Activated CD4-positive, alpha-beta T cell treated with anti-CD3 and anti-CD28 coated beads, Interleukin-2, amount 50 U/mL, for 48 hours (primary cell): ENCODE data around the gene THSD4.

Experiments
- DNase-seq, 2 experiments: peaks; one replicate each; pipeline ENCODE4 v3.0.0-alpha.2; 2020

THSD4 gene

DNA sequence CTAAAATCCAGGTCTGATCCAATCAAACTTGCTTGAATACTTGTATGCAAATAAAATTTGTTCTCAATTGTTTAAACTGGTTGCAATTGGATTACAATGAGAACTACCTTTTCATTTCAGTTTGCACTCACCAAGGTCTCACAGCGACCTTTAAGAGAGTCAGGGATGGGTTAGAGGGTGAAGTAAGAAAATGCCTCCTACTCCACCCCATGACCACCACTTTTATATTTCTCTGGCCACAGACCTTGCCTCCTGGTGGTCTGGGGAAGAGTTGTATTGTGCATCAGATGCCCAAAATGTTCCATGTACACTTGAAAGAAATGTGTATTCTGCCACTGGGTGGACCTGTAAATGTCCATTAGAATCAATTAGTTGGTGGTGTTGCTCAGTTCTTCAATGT, 16.4 kb upstream of the THSD4 start:
- no peak for DNase-seq

DNA sequence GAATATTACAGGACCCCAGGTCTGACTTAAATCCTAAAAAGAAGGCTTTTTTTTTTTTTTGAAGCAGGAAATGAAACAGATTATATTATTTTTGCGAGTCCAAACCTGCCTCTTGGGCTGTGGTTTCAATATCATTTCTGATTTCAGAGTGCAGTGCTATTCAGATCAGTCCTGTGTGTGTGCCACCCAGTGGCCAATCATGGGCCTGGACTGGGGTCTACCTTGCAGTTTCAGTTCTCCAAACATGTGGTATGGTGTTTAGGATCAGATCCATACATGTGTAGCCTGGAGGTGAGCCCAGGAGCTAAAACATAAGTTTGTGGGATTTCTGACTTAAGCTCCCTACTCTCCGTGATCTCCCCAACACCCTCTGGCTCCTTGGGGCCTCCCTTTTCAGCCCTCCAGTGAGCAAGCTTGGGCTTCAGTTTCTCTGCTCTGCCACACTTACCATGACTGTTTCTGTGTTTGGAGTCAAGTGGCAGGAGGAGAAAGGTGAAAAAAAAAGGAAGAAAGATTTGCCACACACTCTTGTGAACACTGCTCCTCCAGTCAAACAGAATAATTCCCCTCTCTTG, 12.1 kb upstream of the THSD4 start:
- no peak for DNase-seq

DNA sequence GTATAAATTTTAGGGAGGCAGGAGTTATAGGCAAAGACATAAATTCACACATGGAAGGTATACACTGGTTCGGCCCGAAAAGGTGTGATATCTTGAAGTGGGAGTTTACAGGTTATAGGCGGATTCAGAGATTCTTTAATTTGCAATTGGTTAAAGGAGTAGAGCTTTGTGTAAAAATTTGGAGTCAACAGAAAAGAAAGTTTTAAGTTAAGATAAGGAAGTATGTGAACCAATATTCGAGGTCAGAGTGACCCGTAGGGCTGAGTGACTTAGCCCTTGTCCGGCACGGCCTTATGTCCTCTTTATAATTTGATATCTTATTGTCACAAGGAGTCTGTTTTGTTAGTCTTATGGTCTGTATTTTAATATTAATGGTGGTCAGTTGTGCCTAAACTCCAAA, 10.6 kb upstream of the THSD4 start:
- no peak for DNase-seq

DNA sequence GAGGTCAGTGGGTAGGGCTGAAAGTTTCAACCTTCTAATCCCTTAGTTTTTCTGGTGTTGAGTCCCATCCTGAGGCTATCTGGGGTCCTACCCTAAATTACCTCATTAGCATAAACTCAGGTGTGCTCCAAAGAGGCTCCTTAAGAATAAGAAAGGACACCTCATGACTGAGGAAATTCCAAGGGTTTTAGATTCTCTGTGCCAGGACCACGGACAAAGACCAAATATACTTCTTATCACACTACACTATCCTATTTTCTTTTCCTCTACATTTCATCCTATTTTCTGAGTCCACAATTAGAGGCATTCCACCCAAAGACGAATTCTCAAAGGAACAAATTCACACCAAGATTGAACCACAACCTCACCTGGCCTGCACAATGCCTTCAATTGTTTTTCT, 9.8 kb upstream of the THSD4 start:
- DNase-seq, result no peak

DNA sequence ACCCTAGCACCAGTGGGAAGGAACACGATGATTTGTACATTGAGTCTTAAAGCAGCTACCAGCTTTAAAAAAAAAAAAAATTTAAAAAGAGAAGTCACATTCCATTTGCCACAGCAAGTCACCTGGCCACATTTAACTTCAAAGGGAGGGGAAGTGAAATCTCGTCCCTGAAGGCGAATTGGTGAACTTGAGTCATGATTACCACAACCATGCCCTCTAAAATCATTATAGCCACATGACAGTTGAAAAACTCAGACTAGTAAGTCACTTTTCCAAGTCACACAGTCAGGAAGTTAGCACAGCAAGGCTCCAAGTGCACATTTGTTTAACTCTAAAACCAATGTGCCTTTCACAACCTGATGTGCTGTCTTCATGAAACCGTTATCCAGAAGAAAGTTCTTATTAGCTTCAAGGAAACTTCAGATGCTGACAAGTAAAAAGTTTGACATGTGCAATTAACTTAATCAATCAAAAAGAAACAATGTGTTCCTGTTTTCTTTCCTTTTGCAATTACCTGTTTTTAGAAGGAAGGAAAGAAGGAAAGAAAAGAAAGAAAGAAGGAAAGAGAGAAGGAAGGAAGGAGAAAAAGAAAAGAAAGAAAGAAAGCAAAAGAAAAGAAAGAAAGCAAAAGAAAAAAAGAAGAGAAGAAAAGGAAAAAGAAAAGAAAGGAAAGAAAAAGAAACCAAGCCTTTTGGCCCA, 8.3 kb upstream of the THSD4 start:
- no peak for DNase-seq

DNA sequence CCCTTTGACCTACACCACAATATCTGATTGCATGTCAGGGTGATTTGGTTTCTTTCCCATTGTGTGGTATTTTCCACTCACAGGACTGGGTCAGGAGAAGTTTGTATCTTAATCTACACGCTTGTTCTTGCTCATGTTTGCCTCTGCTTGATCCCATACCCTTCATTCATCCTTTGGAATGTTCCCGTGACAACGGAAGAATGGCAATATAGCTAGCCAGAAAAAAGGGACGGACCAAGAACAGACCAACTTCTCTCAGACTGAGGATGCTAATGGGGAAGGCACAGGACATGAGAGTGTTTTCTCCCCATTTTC, 7.8 kb upstream of the THSD4 start:
- DNase-seq, result no peak

DNA sequence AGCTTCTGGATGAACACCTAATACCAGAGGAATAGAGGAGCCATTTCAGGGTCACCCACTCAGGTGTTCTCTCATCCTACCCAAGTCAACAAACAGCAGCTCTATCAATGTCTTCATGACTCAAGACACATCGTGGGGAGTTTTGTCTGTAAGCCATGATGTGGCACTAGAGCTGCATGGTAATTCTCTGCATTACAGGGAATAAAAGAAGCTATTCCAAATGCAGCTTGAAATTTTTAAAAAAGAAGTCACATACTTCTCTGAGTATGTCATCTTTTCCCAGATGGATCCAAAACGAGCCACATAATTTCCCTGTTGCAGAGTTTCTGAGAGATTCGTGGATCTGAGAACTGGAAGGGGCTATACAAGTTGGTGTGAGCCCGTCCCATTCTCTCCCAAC, 6.1 kb upstream of the THSD4 start:
- DNase-seq, result no peak

DNA sequence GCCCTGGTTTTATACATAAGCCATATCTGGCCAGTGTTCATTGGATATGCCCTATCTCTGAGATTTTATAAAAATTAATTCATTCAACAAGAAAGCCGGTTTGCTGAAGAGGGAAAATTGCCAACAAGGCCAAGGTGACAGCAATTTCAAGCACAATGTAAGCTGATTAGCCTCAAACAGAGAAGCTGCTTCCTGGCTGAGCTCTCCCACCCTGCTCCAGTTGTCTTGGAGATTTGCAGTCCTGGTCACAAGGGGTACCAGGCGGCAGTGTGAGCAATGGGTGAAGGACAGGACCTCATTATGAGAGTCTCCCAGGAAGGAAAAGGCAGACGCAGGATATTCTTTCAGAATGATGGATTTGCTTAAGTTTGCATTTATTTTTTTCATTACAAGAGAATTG, 5.4 kb upstream of the THSD4 start:
- no peak for DNase-seq

DNA sequence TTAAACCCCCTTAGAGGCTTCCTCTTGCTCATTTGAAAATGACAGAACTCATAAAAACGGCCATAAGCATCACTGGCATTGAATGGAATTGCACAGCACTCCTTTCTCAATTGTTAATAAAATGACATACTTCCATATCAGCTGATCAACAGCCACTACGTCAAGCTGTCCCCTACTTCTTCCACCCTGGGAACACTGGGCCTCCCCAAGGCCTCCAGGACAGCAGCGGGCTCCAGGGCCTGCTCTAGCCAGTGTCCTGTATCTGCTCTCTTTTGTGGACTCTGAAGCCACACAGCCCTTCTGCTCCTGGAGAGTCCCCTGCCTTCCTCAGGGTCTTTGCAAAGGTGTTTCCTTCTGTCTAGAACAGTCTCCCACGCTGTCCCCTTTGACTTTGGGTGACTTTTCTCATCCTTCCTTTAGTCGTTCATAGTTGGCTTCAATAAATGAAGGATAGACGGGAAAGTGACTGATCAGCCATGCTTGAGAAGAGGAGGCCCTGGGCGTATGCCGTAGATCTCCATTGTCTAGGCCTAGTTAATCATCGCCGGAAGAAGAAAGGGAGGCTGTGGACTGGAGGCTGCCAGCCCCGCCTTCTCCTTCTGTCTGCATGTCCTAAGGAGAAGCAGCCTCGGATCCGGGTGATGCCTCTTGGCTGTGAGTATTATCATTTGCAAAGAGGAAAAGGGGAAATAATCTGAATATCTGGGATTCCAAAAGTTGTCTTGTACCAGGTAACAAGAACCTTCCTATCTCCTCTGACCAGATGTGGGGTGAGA, 4.7 kb upstream of the THSD4 start:
- no peak for DNase-seq

DNA sequence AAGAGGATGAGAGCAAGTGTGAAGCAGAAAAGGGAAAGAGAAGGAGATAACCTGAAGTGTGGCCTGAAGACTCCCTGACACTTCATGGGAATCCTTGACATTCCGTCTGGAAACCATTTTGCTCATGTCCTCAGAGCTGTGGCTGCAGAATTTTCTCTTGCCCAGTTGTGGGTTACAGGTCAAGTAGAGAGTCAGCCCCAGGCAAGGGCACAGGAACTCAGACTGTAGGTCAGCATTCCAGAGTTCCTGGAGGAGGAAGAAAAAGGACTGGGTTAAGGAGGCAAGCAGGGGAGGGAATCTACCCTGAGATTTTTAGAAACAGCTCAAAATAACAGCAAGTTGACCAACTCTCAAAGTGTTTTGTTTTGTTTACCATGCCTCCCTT, 4.1 kb upstream of the THSD4 start:
- DNase-seq, result no peak

DNA sequence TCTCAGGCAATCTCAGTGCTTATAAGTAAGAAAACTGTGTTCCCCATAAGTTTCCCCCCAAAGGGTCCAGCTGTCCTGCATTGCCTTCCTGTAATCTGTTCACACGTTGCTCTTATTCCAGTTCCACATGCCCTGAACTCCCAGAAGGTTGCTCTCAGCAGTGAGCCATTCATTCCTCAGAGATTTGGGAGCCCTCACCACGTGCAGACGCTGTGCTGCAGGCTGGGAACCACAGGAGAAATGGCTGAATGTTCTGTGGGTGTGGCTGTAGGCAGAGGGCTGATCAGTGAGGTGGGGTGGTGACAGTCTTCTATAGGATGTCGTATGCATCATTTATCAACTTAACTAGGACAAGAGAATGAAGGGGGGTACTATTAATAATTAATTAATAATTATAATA, 3.3 kb upstream of the THSD4 start:
- DNase-seq, result no peak

DNA sequence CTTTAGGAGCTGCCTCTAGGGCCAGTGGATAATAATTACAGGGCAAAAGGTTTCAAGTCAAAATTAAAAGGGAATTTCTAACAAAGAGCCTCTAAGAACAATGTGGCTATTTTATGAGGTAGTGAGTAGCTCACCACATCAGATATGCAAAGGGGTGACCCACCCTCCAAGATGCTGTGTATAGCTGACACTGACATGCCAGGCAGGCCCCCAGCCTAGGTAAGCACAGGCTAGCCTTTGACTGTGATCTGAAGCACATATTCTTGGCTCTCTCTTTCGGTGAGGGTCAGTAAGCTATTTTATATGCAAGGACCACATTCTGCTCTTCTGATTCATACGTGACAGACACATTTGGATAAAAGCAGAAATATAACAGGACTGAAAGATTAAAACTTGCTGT, 2.8 kb upstream of the THSD4 start:
- DNase-seq, result no peak

DNA sequence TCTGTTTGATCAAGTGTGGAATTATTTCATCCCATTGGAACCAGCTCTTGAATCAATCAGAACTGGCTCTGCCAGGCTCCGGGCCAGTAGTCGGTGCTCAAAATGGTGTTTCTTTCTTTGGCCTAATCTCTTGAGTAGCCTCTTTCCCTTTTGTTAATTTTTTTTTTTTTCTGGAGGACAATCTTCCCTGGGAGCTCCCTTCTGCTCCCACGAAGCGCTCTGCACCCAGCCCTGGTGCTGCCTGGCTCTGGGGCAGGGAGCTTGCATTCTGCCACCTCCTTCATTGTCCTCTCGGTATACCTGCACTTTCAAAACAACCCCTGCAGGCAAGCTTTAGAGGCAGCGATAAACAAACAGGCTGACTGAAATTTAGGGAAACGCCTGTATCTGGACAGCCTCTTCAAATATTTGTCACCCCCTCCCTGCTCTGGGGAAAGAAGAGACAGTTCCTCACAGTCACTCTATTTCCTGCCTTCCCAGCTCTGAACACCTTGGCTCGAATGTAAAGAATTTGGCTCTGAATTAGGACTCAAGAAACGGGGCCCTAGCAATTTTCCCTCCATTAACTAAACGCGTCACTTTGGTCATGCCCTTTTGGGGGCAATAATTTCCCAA, 1.1 kb upstream of the THSD4 start:
- no peak for DNase-seq

DNA sequence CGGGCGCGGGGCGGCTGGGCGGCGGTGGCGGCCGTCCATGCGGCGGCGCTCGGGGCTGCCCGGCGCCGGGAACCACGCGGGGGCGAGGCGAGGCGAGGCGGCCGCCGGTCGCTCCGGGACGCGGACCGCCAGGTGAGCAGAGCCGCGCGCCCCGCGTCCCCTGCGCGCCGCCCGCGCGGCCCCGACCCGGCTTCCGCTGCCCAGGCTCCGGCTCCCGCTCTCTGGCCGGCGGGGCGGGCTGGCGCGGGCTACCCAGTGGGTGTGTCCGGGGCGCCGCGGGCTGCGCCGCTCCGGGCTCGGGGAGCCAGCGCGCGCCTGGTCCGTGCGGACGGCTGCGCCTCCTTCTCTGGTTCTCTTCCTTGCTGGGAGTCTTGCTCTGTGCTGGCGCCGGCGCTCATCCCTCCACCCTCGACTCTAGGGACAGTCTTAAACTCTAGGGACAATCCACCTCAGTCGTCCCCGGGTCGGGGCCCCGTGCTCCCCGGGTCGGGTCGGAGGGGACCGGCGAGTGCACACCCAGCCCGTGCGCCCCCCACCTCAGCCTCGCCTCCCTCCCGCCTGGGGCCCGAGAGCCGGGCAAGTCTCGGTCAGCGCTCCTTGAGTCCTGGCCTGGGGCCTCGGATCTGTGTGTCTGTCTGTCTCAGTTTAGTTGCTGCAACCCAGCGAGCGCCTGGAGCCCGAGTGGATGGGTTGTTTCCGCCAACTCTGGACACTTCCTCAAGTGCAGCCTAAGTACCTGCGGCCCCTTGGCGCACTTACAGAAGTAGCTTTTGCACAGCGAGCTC, 488 bp downstream of the THSD4 start:
- peak; percentile 4 to 10 for DNase-seq

DNA sequence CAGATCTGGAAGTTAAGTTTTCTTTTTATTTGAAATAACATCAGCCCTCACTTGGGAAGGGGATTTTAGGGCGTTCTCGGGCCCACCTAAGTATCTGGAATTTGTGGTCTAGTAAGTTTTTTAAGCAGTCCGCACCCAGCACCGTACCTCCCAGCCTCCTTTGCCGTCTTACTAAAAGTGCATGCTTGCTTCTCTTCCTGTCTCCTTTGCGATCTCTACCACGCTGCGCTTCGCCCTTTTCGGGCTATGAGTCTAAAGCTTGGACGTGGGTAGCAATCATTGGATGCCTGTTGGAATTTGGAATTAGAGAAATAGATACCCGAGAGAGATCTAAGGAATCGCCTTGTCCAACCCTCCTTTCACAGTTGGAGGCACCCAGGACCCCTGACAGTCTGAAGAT, 1.1 kb downstream of the THSD4 start:
- DNase-seq, result no peak

DNA sequence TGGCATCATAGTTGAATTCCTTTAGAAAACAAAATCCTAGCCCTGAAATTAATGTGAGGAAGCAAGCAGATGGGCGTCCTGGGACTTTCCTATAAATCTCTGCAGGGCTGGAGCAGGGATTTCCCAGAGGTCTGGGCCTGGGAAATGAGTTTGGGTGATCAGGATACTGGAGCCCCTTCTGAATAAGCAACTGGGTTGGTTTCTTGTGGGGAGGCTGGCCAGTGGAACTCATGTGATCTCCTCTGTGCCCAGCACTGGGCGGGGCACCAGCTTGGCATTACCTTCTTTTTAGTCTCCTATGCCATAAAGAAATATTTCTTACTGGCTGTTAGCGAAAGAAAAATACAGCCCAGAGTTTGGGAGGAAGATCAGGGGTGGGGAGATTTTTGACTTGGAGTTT, 1.7 kb downstream of the THSD4 start:
- no peak for DNase-seq

DNA sequence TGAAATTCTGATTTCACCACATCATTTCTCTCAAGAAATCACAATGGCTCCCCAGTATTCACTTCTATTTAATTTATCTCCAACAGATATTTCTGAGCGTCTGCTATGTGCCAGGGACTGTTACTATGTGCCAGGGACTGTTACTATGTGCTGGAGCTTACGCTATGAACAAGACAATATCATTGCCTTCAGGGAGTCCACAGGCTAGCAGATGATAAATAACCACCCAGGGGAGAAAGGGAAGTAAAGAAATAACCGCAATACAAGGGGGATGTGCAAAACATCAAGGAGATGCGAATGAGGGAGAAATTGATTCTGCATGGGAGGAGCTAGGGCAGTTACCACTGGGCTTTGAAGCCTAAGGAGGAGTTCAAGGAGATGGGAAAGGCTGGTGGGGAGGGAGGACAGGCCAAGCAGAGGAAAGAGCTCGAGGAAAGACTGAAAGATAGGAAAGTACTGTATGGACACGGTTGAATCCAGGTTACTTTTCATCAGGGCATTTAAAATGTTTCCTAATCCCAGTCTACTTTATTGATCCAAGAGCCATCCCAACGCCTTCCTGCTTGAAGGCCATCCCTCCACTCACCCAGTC, 2.5 kb downstream of the THSD4 start:
- DNase-seq, result no peak

DNA sequence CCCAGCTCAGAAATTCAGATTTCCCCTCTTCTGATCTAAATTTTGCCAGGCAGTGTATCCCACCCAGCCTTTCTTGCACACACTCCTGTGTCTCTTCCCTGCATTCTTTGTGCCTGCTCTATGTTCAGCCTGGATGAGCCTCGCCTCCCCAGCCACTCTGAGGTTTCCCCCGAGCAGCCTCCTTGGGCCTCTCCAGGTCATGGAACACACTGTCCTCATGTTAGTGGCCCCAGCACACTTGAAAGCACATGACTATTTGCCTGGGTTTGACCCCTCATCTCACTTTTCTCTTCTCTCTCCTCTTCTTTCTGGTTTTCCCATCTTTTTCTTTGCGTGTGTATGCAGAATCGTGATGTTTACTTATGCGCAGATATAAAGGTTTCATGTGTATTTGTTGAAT, 3.1 kb downstream of the THSD4 start:
- no peak for DNase-seq

DNA sequence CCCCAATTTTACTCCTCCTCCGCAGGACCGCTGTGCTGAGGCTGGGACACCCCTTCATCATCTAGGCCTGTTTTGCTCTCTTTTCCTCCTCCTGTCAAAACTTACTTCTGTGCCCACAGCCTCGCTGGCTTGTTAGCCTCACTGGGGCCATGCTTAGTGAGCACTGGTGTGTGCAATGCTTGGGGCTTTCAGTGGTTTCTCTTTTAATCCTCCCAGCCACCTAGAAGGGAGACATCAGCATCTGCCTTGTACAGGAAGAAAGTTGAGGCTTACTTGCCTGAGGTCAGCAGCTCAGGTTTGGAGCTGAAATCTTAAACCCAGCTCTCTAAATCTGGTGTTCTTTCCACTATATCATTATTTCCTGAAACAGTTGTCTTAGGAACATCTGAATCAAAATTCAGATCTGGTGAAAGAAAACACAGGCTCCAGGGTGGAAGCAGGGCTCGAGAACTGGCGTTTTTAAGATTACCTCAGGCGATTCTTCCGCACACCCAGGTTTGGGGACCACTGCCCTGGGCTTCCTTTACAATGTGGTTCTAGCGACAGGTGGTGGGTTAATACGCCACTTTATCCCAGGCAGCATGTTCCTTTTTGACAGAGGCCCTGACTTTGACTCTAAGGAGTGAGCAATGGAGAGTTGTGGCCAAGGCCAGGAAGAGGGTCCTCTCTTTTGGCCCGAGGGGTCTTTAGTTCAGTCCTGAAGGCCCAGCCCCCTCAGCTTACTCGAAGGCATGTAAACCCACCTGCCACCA, 3.8 kb downstream of the THSD4 start:
- DNase-seq, result no peak

DNA sequence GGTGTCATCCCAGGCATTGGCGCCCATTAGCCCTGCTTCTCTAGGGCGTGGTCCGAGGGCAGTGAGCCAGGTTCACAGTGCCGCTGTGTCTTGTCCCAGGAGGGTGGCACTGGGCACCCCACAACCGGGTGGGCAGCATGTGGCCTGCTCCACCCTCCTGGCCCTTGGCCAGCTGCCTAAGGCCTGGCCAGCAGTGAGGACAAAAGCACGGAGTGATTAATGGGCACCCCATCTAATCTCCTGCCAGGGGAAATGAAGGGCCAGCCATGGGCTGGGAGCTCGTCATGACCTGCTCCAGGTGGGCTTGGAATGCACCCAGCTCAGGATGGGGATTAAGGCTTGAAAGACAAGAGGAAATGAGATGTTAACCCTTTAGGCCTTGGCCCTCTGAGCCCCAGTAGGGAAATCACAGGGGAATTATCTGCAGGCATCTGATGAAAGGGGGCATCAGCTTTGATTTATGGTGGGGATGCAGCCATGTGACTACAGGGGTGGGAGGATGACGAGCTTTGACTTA, 5.2 kb downstream of the THSD4 start:
- no peak for DNase-seq

DNA sequence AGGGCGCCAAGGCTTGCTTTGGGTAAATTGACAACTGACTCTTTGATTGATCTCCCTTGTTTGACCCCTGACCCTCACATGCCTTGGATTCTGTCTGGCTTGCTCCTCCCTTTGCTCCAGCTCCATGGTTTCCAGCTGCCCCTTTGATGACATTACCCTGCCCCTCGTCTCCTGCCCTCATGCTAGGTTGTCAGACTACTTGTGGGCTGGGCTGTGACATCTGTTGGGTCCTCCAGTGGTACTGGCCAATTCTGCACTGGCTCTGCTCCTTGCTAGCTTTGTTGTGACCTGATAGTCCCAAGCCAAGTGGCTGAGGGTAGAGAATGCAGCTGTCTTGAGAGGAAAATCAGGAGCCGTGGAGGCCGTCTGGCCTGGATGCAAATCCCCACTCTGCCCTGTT, 6.2 kb downstream of the THSD4 start:
- no peak for DNase-seq
